Fibroblast of skin of right quadriceps (primary cell): ENCODE results near the gene SRGAP2.
"Not testable (repeated sequence)": the region's sequence is repeated elsewhere in the genome, so short reads cannot be mapped to it uniquely, and the experiment has no call there.

Experiments
- DNase-seq: peaks from one replicate; pipeline ENCODE4 v3.0.0-alpha.2; 2013

The SRGAP2 gene

DNA sequence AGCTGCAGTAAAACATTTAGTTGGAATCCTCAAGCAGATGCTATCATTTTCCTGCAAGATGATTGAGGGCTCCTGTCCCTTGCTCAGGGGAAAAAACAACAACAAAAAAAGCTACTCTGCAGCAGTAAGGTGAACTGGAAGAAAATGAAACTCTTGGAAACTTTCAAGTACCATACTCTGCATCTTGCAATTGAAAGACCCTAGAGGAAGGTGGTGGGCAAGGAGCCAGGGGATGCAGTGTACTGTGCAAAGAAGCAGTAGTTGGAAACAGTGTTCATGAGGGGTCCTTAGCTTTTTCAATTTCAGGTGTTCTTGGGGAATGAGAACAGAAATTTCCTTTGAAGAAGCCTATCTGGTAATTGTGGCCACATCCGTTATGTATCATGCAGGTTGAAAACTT lies 7.5 kb downstream of the SRGAP2 start:
- DNase-seq, result not testable (repeated sequence)

DNA sequence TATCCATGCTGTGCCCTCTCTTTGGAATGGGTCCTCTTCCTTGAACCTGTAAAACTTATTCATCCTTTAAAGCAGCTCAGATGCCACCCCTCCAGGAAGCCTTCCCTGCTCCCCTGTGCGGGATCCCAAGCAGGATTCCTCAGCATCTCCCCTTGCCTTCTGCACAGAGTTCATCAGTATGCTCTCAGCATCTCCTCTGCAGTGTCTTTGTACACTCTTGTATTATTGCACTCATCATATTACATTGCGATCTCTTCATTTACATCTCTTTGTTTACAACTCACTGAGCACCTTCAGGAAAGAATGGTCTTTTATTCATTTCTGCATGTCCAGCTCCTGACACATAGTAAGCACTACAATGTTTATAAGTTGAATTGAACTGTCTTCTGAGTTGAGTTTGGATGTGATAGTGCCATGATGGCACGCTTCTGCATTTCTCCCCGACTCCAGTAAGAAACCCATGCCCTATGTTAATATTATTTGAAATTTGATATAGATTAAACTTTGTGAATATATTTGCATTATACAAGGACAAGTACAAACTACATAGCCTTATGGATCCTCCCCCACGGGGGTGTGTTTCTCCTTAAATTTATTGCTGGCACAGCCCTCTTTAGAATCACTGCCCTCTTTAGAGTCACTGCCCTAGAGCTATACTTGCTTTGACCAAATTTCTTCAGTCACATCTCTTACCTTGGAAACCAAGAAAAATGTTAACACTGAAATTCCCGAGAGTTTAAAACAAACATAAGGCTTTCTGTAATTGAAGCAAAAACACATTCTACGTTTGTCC lies 12.5 kb downstream of the SRGAP2 start:
- not testable (repeated sequence) for DNase-seq

DNA sequence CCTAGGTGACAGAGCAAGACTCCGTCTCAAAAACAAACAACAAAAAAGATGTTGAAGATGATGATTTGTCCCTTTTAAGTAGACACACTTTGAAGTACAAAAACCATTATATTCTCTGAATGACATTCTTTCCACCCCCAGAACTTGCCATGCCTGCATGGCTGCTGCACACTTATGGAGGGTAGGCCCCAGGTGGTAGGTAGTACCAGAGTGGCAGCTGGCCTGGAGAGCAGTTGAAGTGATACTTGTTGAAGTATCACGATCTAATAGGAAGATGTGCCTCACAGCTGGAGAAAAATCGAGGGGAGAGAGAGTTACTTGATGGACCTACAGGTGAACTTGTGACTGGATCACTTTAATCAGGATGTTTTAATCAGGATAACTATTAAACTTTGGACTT lies 14.9 kb downstream of the SRGAP2 start:
- DNase-seq, result not testable (repeated sequence)

DNA sequence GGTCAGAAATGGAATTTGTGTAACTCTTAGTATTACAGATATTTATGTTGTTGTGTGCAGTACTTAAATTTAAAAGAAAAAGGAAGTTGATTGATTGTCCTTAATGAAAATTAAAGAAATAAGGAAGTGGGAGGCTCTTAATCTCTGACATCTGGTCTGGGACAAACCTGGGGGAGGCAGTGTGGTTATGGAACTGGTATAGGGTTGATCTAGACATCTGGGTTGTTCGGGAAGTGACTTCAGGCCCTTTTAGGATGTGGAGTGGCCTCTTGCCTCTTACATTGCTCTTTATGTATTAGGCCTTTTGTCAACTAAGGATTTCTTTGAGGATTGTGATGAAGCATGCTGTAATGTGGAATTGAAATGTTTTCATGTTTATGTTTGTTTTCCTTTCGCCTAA lies 15.4 kb downstream of the SRGAP2 start:
- DNase-seq, result not testable (repeated sequence)

DNA sequence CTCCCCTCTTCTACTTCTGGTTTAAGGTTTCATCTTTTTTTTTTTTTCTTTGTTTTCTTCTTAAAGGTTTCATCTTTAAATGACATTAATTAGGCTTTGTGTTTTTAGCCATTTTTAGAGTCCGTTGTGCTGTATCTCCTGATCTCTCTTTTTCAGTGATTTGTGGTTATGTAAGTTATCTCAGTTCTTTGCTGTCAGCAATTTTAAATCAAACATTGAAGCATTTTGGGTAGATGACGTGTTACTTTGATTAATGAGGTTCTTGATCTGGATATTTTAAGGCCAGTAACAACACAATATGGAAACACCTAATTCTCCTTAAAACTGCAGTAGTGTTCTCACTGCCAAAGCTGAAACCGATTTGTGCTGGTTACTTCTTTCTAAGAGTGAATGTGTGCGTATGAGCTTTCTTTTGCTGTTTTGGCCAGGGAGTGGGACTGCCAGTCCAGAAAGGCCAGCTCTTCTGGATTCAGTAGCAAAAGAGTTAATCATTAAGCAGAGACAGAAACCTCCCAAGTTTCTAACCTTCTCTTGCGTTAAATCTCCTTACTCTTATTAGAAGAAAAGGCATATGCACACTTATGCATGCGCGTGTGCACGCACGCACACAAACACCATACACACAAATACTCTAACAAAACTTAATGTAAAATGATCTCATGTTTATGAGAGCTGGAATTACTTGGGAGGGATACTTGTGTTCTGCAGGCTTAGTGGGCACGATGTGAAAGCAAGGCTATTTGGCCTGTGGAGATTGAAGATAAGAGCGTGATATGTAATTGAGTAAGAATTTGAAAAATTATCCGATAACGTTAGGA lies 16.4 kb downstream of the SRGAP2 start:
- not testable (repeated sequence) for DNase-seq

DNA sequence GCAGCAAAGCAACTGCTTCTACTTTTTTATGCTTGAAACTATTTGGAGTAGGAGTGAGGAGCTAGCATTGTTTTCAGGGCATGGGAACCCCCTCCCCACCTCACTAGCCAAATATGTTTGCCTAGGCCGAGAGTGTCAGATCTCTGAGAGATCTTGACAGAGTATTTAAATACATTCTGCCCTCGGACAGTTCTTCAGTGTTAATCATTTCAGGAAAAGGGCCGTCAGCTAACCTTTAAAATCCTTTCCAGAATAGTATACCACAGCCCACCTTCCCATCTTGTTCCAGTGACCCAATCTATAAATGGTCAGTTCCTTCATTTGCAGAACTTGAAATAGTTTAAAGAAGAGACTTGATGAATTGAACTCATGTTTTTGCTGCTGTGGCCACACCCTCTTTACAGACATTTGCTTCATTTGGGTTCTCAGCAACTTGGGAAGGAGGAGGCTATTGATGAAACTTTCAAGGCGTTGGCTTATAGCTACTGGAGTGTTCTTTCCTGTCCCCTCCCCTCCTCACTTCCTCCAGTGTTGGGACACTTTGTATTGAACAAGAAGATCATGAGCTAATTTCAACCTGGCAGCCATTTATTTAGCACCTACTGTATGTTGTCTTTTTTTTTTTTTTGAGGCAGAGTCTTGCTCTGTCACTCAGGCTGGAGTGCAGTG lies 17.1 kb downstream of the SRGAP2 start:
- not testable (repeated sequence) for DNase-seq

DNA sequence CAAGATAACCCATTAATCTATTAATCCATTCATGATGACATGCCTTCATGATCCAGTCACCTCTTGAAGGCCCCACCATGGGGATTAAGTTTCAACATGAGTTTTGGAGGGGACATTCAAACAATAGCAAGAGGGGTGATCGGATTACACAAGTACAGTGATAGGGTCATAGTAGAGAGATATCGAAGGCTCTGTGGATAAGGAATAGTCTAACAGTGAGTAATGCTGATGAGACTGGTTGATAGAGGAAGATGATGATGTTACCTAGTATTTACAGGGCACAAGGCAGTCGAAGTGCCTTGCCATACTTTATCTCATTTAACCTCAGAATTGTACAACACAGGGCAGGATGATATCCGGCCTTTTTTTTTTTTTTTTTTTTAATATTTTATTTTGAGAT lies 18.2 kb downstream of the SRGAP2 start:
- DNase-seq, result not testable (repeated sequence)

DNA sequence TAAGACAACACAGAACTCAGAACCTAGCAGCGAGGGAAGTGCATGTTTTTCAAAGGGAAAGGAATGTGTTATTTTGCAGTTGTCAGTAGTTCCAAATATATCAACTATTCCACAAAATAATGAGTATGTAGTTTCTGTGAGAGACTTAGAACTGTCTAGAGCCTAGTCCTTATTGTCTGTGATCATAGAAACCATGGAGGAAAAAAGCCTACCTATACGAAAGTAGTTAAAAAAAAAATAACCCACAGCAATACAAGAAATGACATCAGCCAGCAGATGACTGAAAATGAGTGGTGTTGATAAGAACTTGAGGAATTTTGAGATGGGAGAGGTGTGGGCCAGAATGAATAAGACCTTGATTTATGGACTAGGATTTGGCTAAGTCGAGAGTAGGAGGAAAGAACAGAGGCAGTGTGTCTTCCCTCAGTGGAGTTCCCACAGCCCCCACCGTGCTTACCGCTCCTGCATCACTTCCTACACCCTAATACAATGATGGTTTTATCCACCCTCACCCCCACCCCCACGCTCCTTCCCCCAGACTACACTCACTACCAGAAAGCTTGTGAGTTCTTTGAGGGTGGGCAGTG lies 20.9 kb downstream of the SRGAP2 start:
- DNase-seq, result not testable (repeated sequence)

DNA sequence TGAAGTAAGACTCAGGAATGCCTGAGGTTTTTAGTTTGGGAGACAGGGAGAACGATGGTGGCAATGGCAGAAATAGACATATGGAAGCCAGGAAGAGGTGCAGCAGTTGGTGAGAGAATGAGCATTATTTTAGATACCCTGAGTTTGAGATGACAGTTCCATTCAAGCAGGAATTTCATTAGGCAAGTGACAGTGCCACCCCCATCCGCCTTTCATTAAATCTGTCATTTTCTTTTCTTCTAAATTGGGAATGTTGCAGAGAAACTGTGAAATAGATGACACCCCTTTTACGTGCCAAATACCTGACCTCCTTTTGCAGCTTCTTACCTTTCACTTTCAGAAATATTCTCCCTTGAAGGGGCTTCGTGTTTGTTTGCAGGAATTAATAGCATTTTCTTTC lies 22.0 kb downstream of the SRGAP2 start:
- not testable (repeated sequence) for DNase-seq

DNA sequence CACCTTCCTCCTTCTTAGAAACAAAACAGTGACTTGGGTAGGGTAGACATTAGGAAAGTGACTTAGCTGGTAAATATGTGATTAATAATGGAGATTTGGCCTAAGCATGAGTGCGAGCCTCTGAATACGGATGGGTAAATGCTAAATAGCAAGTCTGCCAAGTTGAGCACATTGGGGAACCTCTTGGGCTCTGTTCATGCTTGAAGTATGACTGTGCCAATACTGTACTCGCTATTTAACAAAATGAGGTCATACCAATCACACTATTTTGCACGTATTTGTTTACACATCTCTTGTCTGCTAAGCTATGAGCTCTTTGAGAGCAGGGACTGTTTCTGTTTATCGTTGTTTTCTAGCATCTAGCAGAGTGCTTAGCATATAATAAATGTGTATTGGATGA lies 23.5 kb downstream of the SRGAP2 start:
- not testable (repeated sequence) for DNase-seq

DNA sequence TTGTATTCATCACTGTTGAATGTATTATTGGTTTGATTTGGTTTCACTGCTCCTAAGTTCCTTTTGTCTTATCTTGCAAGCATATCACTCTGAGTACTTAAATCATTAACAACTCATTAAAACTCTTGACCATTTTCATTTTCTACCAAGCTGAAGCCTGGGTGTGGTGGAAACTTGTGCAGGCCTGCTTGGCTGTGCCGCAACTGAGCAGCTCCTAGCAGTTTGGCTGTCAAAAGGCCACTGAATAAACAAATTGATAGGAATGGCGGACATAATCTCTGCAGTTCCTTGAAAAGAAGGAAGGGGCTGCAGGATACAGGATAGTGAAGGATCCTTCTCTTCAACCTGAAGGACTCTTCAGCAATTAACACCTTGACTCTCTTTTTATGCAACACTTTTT lies 25.9 kb downstream of the SRGAP2 start:
- not testable (repeated sequence) for DNase-seq

DNA sequence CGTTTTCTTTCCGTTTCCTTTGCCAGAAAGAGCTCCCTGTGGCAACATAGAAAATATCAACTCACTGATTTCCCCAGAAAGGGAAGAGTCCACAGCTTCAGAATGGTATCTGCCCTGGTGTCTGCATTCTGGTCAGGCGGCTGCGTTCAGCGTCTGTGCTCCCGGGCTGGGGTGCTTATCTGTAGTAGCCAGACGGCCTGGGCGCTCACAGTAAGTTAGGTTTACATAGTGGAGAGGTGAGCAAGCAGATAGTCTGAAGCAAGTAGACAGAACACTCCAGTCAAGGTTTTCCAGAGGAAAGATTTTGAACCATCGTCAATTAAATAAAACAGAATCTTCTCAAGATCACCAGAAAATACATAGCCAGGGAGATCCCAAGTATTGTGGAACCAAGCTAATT lies 28.6 kb downstream of the SRGAP2 start:
- not testable (repeated sequence) for DNase-seq

DNA sequence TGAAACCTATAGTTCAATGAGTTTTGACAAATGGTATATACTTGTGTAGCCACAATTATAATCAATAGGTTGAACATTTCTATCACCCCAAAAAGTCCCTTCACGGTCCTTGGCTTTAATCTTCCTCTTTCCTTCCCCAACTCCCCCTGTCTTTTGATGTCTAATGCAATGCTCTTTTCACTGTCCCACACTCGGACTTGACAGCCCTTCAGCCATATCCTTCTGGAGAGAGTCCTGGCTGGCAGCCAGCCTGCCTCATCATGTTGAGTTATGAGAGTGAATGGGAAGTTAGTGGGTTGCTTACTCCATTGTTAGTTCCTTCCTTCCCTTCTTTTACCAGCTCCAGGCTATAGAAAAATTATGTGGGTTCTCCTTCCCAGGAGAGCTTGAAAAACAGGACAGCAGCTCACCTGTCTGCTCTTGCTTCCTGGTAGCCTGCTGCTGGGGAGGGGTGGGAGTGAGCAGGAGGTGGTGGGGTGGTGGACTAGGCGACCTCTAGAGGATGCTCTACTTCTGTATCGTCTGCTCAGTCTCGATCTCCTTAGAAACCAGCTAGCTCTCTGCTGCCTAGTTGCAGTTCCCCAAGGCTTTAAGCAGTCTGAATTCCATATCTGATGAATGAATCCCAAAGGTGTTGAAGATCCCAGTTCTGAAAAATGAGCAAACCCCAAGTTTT lies 29.8 kb downstream of the SRGAP2 start:
- DNase-seq, result not testable (repeated sequence)

DNA sequence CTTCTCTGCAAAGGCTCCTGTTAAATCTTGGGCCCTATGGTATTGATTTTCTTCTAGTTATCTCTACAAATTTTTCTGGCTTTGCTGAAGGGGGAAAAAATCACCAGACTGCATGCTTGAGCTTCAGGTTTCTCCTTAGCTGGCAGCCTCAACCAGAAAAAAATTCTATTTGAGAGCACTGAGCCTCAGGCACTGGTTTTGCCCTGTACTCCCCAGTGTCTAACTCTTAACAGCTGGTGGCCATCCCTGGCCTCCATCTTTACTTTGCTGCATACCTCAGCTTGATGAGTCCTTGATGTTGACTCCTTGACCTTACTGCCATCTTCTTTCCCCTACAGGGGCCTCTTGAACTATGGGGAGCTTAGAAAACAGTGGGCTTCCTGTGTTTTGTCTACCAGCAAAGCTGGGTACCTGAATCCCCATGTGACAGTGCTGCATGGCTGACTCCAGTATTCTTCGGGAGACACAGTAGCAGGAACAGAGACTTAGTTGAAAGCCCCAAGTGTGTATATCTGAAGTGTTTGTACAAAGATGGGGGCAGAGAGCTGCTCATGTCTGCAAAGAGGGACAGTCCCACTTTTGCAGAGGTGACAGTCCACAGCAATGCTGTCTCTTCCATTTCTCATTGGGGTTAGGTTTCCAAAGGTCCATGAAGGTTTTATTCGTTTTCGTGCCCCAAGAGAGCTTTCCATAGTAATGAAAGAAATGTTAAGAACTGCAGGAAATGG lies 31.0 kb downstream of the SRGAP2 start:
- not testable (repeated sequence) for DNase-seq

DNA sequence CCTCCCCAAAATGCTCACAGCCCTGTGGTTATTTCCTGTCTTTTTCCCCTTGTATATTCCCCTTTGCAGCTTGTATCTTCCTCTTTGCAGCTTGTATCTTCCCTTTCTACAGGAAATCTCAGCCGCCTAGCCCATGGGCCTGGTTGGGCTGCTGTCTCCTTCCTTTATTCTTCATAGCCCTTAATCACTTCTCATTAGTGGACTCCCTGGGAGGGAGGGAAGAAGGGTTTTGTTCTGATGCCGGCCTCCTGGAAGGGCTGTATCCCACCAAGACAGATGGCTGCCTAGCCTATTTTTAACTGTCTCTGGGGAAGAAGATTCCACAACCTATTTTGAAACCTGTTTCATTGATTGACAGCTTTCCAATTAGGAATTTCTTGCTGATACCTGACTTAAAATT lies 31.8 kb downstream of the SRGAP2 start:
- DNase-seq, result not testable (repeated sequence)

DNA sequence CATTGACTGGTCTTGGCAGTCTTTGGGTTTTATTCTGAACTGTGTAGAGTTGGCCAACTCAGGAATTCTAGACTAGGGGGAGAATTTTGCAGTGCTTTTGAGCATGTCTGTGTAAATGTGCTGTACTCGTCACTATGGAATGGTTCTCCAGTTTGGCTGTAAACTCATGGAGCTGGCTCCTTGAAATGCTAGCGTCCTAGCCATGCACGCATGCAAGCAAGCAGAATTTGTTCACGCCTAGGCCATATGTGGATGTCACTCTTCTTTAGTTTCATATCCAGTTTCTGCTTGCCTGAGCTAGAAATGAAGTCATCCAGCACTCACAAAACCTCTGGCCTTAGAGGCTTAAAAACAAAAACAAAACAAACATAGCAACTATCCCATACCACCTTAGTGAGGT lies 36.9 kb downstream of the SRGAP2 start:
- peak; percentile 60 for DNase-seq

DNA sequence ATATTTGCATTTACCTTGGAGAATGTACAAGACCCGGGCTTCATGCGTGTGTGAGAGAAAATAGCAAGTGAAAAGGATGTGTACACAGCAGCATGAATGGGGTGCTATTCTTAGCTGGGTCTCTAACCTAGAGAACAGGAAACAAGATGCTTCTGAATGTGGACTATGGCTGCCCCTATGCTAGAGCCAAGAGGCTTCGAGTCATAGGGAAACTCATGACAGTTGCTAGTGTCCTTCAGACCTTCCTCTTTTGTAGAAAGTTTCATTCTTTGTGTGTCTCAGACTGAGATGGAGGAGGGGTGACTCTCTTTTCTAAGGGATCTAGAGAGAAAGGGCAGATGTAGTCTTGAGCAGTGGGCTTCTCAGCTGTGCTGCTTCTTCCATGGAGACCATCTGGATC lies 40.0 kb downstream of the SRGAP2 start:
- DNase-seq, result not testable (repeated sequence)

DNA sequence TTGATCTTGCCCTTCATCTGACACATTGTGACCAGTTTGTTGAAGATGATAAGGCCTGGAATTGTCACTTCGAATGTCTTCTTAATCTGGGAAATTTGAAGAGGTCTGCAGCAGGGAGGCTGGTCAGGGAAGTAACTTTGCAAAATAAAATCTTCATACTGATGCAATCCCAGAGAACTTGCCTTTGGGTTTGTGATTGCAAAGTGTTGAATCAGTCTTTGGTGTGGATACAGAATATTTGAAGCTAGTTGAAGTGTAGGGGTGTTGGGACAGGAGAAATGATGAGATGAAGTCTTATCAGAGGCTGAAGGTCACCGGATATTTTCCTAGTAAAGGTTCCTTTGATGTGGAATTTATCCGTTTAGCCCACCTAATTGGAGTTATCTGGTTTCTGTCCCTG lies 42.1 kb downstream of the SRGAP2 start:
- DNase-seq, result not testable (repeated sequence)

DNA sequence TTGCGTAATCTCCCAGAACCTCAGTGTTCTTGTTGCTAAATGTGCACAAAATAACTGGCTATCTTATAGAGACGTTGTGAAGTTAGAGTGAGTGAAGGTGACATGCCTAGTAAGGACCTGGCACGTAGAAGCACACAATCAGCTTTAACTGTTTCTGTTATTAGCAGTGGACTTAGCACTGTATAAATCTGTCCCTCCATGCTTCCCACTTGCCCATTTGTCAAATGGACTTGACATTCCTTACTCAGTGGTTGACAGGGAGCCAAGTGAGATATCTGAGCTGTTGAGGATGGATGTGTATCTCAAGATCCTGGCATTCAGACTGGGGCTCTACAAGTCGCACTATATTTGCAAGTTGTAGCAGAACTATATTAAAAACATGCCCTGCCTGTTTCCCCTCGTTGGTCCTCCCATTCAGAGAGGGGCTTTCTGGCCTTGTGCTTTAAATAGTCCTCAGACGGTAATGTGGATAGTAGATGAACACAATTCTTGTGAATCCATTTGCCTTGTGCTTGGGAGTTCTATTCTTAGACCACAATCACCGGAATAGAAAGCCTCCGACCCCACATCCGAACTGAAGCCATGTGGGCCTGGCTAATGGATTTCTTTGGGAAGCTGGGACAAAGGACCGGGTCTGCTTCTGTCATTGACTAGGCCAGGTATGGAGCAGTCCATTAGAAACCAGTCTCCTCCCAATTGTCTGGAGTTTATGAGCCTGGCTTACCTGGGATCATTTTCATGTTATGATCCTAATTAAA lies 43.0 kb downstream of the SRGAP2 start:
- not testable (repeated sequence) for DNase-seq

DNA sequence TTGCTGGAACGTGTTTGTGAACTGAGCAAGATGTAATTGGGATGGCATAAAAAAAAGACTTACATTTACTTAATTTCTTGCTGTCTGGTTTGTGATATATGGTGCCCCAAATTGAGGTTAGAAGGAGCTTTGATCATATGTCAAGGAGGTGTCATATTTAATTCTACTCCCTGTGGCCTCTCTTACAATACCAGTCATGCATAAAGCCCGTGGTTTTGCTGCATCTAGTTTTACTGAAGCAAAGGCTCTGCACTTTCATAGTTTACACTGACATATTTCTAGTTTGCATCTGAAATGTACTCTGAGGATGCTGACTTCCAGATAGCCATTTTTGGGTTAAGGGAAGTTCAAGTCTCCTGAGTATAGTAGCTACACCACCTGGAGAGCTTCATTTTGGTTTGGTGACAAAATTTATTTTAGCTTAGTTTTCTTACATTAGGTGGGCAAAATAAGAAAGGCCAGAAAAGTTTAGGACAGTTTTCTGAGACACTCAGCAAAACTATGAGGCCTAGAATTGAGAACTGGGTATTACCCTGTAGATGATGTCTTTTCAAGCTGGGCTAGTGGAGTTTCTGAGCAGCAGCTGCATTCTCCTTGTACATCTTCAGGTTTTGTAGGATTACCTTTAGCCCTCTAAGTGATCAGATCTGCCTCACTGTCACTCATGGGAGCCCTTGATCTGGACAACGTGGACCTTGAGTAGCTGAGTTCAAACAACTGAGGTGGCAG lies 47.8 kb downstream of the SRGAP2 start:
- not testable (repeated sequence) for DNase-seq
